Posterior vena cava (tissue), 2 donors: Measurements from ENCODE around the gene TOMM7. TPM values are rescaled to one million over a fixed set of nuclear protein-coding genes. Genes with fewer than 3 reads are reported as not detected.
A peak's percentile ranks its signal among the peaks of the same experiment; 100 is the strongest.
"Not testable (repeated sequence)": the region's sequence is repeated elsewhere in the genome, so short reads cannot be mapped to it uniquely, and the experiment has no call there.

Source experiments
- DNase-seq: peaks from one replicate; pipeline ENCODE4 v3.0.0-alpha.2; 2020; ENCODE audit warnings: low spot score
- intact Hi-C, 2 donors: fragments of 100-400 bp; cut with DNase I; formaldehyde crosslinking; loops; one replicate each; pipeline versions ENCODE4 v1.14.1 to v1.14.2; 2022 to 2023
- total RNA-seq, 2 donors: library from RNA; stranded (reverse); fragmentation: NEBNext Ultra II Directional; extraction: Animal tissue kit (Norgen Biotek cat#: 25700); gene quantifications; one replicate each; pipeline ENCODE4 v1.2.1, GENCODE V29; 2021
- donor health status: DM: yes; HTN: yes; CAD: no.
- donor health status: DM: yes; HTN: yes; CAD: no.

Gene TOMM7
- total RNA-seq, 2 donors from 2014 or later = 227 to 235 TPM

GRCh38 chr7:22855049-22855392 lies 32.4 kb upstream of the TOMM7 start:
- intact Hi-C loops = loop anchor here in 1 of 2 donors (5.0 kb wide), 1 partner anchor 152 kb away; no protein-coding TSS in a partner anchor
- DNase-seq = no peak

GRCh38 chr7:22854158-22855048 lies 31.8 kb upstream of the TOMM7 start:
- DNase-seq = peak; percentile 98
- intact Hi-C loops = loop anchor here in 1 of 2 donors (5.0 kb wide), 1 partner anchor 153 kb away; no protein-coding TSS in a partner anchor

- intact Hi-C loops = no loop called here
- DNase-seq = no peak
Measured at GRCh38 chr7:22853674-22854157, 31.1 kb upstream of the TOMM7 start.

- no peak for DNase-seq
- intact Hi-C loops = no loop called here
Measured at GRCh38 chr7:22853138-22853537, 30.5 kb upstream of the TOMM7 start.

GRCh38 chr7:22851145-22851544 lies 28.5 kb upstream of the TOMM7 start:
- intact Hi-C loops = no loop called here
- no peak for DNase-seq

GRCh38 chr7:22850394-22850793 lies 27.7 kb upstream of the TOMM7 start:
- DNase-seq, intact Hi-C loops: not testable (repeated sequence)

GRCh38 chr7:22849662-22850061 lies 27.0 kb upstream of the TOMM7 start:
- intact Hi-C loops = loop anchor here in 1 of 2 donors (10.0 kb wide), 1 partner anchor 225 kb away; no protein-coding TSS in a partner anchor

GRCh38 chr7:22849172-22849571 lies 26.5 kb upstream of the TOMM7 start:
- intact Hi-C loops = loop anchor here in 1 of 2 donors (10.0 kb wide), 1 partner anchor 224 kb away; no protein-coding TSS in a partner anchor
- DNase-seq = no peak

More at GRCh38 chr7:22849662-22850061, 27.0 kb upstream of the TOMM7 start:
- DNase-seq = no peak

GRCh38 chr7:22846961-22847360 lies 24.3 kb upstream of the TOMM7 start:
- intact Hi-C loops = loop anchor here in 1 of 2 donors (10.0 kb wide), 1 partner anchor 222 kb away; no protein-coding TSS in a partner anchor
- DNase-seq = no peak

GRCh38 chr7:22845221-22845834 lies 22.7 kb upstream of the TOMM7 start:
- no peak for DNase-seq
- intact Hi-C loops = loop anchor here in 1 of 2 donors (10.0 kb wide), 1 partner anchor 221 kb away; no protein-coding TSS in a partner anchor

GRCh38 chr7:22843681-22844309 lies 21.1 kb upstream of the TOMM7 start:
- DNase-seq = no peak
- intact Hi-C loops = loop anchor here in 1 of 2 donors (10.0 kb wide), 1 partner anchor 219 kb away; no protein-coding TSS in a partner anchor

- intact Hi-C loops = loop anchor here in 1 of 2 donors (10.0 kb wide), 1 partner anchor 218 kb away; no protein-coding TSS in a partner anchor
Measured at GRCh38 chr7:22842973-22843372, 20.3 kb upstream of the TOMM7 start.

GRCh38 chr7:22842383-22842941 lies 19.8 kb upstream of the TOMM7 start:
- DNase-seq = no peak
- intact Hi-C loops = loop anchor here in 1 of 2 donors (10.0 kb wide), 1 partner anchor 218 kb away; no protein-coding TSS in a partner anchor

More at GRCh38 chr7:22842973-22843372, 20.3 kb upstream of the TOMM7 start:
- no peak for DNase-seq

- DNase-seq = peak; percentile 87
Measured at GRCh38 chr7:22841954-22842353, 19.3 kb upstream of the TOMM7 start.

GRCh38 chr7:22837308-22837707 lies 14.7 kb upstream of the TOMM7 start:
- intact Hi-C loops = no loop called here
- no peak for DNase-seq

More at GRCh38 chr7:22841954-22842353, 19.3 kb upstream of the TOMM7 start:
- intact Hi-C loops = loop anchor here in 1 of 2 donors (10.0 kb wide), 1 partner anchor 217 kb away; no protein-coding TSS in a partner anchor

GRCh38 chr7:22836506-22836905 lies 13.9 kb upstream of the TOMM7 start:
- DNase-seq, intact Hi-C loops: not testable (repeated sequence)

- no peak for DNase-seq
- intact Hi-C loops = no loop called here
Measured at GRCh38 chr7:22833957-22834356, 11.3 kb upstream of the TOMM7 start.

GRCh38 chr7:22833113-22833855 lies 10.6 kb upstream of the TOMM7 start:
- DNase-seq = no peak
- intact Hi-C loops = no loop called here
